Endothelial cell of umbilical vein (primary cell): ENCODE results near the gene ESYT2.

Experiments
- FOS ChIP-seq: IDR thresholded peaks from 2 replicates; pipeline ENCODE4 v1.6.1; 2011; ENCODE audit warnings: mild to moderate bottlenecking, low read length, moderate library complexity, borderline replicate concordance; ENCODE audit not compliant: insufficient read depth
- MYC ChIP-seq: IDR thresholded peaks from one replicate; pipeline ENCODE4 v1.6.1; 2011; ENCODE audit warnings: mild to moderate bottlenecking, low read depth, low read length
- TF ChIP-seq, protein P1 (sequence below), 2 donors: IDR thresholded peaks; 1 replicate in 1 of 2; 2 replicates in 1 of 2; pipeline ENCODE4 v1.5.1; 2011; ENCODE audit warnings: low read length in 2 of 2, mild to moderate bottlenecking in 2 of 2, moderate library complexity in 2 of 2, control low read depth in 1 of 2, inconsistent platforms in 1 of 2, low read depth in 1 of 2; ENCODE audit not compliant: insufficient read depth in 1 of 2; ENCODE audit errors: extremely low read depth in 1 of 2

DNA sequence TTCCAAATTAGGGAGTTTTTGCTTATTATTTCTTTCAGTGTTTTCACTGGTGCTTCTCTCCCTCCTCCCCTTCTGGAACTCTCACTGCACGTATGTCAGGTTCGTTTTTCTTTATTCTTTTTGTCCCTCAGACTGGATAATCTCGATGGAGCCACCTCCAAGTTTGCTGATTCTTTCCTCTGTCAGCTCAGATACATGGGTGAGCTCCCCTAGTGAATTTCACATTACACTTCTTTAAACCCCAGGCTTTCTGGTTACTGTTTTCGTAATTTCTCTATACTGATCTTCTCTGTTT lies 103.9 kb downstream of the ESYT2 start:
- TF ChIP-seq, protein P1, sequence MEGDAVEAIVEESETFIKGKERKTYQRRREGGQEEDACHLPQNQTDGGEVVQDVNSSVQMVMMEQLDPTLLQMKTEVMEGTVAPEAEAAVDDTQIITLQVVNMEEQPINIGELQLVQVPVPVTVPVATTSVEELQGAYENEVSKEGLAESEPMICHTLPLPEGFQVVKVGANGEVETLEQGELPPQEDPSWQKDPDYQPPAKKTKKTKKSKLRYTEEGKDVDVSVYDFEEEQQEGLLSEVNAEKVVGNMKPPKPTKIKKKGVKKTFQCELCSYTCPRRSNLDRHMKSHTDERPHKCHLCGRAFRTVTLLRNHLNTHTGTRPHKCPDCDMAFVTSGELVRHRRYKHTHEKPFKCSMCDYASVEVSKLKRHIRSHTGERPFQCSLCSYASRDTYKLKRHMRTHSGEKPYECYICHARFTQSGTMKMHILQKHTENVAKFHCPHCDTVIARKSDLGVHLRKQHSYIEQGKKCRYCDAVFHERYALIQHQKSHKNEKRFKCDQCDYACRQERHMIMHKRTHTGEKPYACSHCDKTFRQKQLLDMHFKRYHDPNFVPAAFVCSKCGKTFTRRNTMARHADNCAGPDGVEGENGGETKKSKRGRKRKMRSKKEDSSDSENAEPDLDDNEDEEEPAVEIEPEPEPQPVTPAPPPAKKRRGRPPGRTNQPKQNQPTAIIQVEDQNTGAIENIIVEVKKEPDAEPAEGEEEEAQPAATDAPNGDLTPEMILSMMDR (IDR thresholded peaks at IDR 0.05; ENCODE audit: extremely low read depth in 1 of 2, insufficient read depth in 1 of 2, low read depth in 1 of 2, low read length in 2 of 2): no peak
- TF ChIP-seq FOS: no peak
- TF ChIP-seq MYC: no peak
